Glutamatergic neuron (in vitro differentiated cells): Measurements from ENCODE around the gene S100P. TPM values are rescaled to one million over a fixed set of nuclear protein-coding genes. Genes with fewer than 3 reads are reported as not detected.
"Not testable (repeated sequence)": the region's sequence is repeated elsewhere in the genome, so short reads cannot be mapped to it uniquely, and the experiment has no call there.

ENCODE experiments used
- DNase-seq: peaks from one replicate; pipeline ENCODE4 v3.0.0; 2022
- H3K27ac Mint-ChIP-seq: one replicate; pipeline ENCODE4 v1.8.0; 2020; ENCODE audit warnings: mild to moderate bottlenecking, mixed read lengths, inconsistent platforms; ENCODE audit not compliant: unreplicated experiment
- H3K27me3 Mint-ChIP-seq: one replicate; pipeline ENCODE4 v1.8.0; 2020; ENCODE audit warnings: mild to moderate bottlenecking, moderate library complexity, mixed read lengths, inconsistent platforms; ENCODE audit not compliant: unreplicated experiment
- H3K36me3 Mint-ChIP-seq: one replicate; pipeline ENCODE4 v1.8.0; 2020; ENCODE audit warnings: mild to moderate bottlenecking, mixed read lengths, inconsistent platforms; ENCODE audit not compliant: unreplicated experiment
- H3K4me1 Mint-ChIP-seq: one replicate; pipeline ENCODE4 v1.8.0; 2020; ENCODE audit warnings: mild to moderate bottlenecking, low read depth, mixed read lengths, inconsistent platforms; ENCODE audit not compliant: unreplicated experiment
- H3K4me3 Mint-ChIP-seq: one replicate; pipeline ENCODE4 v1.8.0; 2020; ENCODE audit warnings: mild to moderate bottlenecking, mixed read lengths, inconsistent platforms; ENCODE audit not compliant: unreplicated experiment
- H3K9me3 Mint-ChIP-seq: one replicate; pipeline ENCODE4 v1.8.0; 2020; ENCODE audit warnings: mild to moderate bottlenecking, moderate library complexity, mixed read lengths, inconsistent platforms; ENCODE audit not compliant: unreplicated experiment
- total RNA-seq: library from RNA; stranded (reverse); fragmentation: NEBNext Ultra II Directional; extraction: Animal tissue kit (Norgen Biotek cat#: 25700); gene quantifications from one replicate; pipeline ENCODE4 v1.2.1, GENCODE V29; 2021; ENCODE audit not compliant: unreplicated experiment
- TF ChIP-seq, protein P1 (sequence below): fragments of 200-600 bp; sonication (generic); IDR thresholded peaks from one replicate; pipeline ENCODE4 v1.5.0; 2021; ENCODE audit not compliant: partially characterized antibody, unreplicated experiment

S100P gene
- total RNA-seq, 1 donor from 2014 or later: not detected

DNA sequence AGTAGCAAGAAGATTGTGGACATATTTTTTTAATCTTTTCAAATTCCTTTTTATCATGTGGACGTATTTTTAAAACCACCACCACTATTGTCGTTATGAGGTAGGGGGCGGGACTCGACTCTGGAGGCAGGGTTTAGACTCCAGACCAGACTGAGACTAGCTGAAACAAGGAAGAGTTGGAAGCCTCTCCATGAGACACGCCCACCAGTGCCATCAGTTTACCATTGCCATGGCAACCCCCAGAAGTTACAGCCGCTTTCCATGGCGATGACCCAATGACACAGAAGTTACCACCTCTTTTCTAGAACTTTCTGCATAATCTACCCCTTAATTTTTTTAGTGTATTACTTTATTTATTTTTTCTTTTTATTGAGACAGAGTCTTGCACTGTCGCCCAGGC, 44.5 kb upstream of the S100P start:
- Mint-ChIP-seq H3K36me3 (no peaks in the 10 kb centered on the region), H3K4me3 (no peak overlapping the region), H3K9me3 (peaks cover 3% of the 10 kb centered on the region), H3K27me3 (no peaks in the 10 kb centered on the region), H3K27ac (no peak overlapping the region), H3K4me1 (no peaks in the 10 kb centered on the region)
- DNase-seq: no peak
- TF ChIP-seq, protein P1, sequence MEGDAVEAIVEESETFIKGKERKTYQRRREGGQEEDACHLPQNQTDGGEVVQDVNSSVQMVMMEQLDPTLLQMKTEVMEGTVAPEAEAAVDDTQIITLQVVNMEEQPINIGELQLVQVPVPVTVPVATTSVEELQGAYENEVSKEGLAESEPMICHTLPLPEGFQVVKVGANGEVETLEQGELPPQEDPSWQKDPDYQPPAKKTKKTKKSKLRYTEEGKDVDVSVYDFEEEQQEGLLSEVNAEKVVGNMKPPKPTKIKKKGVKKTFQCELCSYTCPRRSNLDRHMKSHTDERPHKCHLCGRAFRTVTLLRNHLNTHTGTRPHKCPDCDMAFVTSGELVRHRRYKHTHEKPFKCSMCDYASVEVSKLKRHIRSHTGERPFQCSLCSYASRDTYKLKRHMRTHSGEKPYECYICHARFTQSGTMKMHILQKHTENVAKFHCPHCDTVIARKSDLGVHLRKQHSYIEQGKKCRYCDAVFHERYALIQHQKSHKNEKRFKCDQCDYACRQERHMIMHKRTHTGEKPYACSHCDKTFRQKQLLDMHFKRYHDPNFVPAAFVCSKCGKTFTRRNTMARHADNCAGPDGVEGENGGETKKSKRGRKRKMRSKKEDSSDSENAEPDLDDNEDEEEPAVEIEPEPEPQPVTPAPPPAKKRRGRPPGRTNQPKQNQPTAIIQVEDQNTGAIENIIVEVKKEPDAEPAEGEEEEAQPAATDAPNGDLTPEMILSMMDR: no peak

DNA sequence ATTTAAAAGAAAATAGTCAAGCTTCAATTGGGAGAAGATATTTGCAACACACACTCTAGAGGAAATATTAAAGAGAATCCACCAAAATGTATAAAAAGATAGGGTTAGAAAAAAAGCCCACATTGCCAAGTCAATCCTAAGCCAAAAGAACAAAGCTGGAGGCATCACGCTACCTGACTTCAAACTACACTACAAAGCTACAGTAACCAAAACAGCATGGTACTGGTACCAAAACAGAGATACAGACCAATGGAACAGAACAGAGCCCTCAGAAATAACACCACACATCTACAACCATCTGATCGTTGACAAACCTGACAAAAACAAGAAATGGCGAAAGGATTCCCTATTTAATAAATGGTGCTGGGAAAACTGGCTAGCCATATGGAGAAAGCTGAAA, 39.5 kb upstream of the S100P start:
- not testable (repeated sequence) for H3K27ac Mint-ChIP-seq, H3K9me3 Mint-ChIP-seq, H3K27me3 Mint-ChIP-seq, H3K4me1 Mint-ChIP-seq, DNase-seq, H3K4me3 Mint-ChIP-seq, H3K36me3 Mint-ChIP-seq

DNA sequence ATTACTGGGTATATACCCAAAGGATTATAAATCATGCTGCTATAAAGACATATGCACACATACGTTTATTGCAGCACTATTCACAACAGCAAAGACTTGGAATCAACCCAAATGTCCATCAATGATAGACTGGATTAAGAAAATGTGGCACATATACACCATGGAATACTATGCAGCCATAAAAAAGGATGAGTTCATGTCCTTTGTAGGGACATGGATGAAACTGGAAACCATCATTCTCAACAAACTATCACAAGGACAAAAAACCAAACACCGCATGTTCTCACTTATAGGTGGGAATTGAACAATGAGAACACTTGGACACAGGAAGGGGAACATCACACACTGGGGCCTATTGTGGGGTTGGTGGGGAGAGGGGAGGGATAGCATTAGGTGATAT, 38.4 kb upstream of the S100P start:
- not testable (repeated sequence) for H3K27me3 Mint-ChIP-seq, H3K27ac Mint-ChIP-seq, H3K9me3 Mint-ChIP-seq, DNase-seq, H3K36me3 Mint-ChIP-seq, H3K4me3 Mint-ChIP-seq, H3K4me1 Mint-ChIP-seq

DNA sequence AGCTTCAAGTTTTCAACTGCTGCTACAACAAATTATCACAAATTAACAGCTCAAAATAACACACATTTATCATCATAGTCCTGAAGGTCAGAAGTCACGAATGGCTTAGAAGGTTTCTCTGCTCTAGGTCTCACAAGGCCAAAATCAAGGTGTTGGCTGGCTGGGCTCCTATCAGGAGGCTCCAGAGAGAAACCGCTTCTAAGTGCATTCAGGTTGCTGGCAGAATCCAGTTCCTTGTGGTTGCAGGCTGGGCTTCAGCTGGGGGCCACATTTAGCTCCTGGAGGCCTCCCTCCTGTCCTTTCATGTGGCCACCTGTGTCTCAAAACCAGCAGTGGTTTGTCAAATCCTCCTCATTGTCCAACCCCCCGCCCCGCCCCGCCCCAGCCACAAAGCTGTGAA, 37.8 kb upstream of the S100P start:
- no peak for DNase-seq
- Mint-ChIP-seq H3K4me1 (no peaks in the 10 kb centered on the region), H3K27ac (no peak overlapping the region), H3K4me3 (no peak overlapping the region), H3K27me3 (peaks cover 3% of the 10 kb centered on the region), H3K36me3 (no peaks in the 10 kb centered on the region), H3K9me3 (peaks cover 3% of the 10 kb centered on the region)
- TF ChIP-seq, protein P1: no peak

DNA sequence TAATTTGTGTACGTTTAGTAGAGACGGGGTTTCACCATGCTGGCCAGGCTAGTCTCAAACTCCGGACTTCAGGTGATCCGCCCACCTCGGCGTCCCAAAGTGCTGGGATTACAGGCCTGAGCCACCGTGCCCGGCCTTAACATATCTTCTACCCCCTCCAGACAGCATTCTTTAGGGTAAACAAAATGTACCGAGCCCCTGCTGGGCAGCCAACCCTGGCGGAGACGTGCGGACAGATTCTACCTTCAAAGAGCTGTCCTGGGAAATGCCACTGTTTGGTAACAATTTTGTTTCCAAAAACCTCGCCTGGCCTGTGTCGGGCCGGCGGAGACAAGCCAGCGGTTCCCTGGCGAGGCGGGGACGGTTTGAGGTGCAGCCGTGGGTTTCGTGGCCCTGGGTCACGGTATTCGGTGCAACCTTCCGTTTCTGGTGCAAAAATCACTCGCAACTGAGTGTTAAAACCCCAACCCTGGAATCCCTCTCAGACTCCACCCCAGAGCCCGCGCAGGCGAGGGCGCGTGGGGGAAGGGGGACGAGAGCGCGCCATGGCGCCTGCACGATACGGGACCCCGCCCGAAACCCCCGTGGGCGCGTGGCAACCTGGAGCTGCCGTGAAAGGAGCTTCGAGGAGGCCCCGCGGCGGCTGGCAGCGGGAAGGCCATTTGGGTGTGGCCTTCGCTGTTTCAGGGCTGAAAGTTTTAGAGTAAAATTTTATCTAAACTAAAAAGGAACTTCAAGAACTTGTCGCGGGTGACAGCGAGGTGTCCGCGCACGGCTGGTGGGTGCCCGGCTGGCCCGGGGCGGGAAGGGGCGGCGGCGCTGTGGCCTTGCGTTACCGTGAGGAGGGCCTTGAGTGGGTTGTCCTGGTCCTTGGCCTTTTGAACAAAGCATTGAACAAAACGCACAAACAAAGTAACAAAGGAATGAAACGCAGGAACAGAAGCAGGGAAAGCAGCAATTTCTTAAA, 36.2 kb upstream of the S100P start:
- TF ChIP-seq, protein P1: no peak
- Mint-ChIP-seq H3K9me3 (peaks cover 3% of the 10 kb centered on the region), H3K27ac (no peak overlapping the region), H3K27me3 (peaks cover 6% of the 10 kb centered on the region), H3K36me3 (no peaks in the 10 kb centered on the region), H3K4me1 (no peaks in the 10 kb centered on the region), H3K4me3 (no peak overlapping the region)
- DNase-seq: no peak

DNA sequence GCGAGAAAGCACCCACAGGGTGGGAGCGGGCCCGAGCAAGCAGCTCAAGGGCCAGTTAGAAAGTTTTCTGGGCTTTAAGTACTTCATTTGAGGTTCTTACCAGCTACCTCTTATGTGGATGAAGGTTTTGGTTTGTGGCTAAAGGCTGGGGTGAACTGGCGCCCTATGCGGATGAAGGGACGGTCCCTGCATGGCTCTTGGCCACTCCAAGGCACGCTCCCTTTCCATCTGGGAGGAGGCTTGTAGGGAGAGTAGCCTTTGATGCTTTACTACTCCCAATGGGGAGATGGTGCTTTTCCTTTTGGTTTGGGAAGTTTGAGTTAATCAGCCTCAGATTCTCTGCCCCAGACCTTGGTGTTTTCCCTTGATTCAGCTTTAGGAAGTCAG, 35.5 kb upstream of the S100P start:
- H3K27me3 Mint-ChIP-seq: peaks cover 10% of the 10 kb centered on the region
- no peak for DNase-seq
- no peak overlapping the region for H3K4me3 Mint-ChIP-seq

More for the DNA sequence above, 35.5 kb upstream of the S100P start:
- TF ChIP-seq, protein P1: no peak
- no peaks in the 10 kb centered on the region for H3K4me1 Mint-ChIP-seq
- no peak overlapping the region for H3K27ac Mint-ChIP-seq
- no peaks in the 10 kb centered on the region for H3K36me3 Mint-ChIP-seq
- H3K9me3 Mint-ChIP-seq: peaks cover 3% of the 10 kb centered on the region
